Esophagus muscularis mucosa (tissue), 3 donors: Measurements from ENCODE around the gene MAP3K20.

Experiments
- EP300 ChIP-seq: sonication (generic); formaldehyde crosslinking; IDR thresholded peaks from one replicate; pipeline ENCODE4 v1.6.1; 2017; ENCODE audit warnings: antibody characterized with exemption
- POLR2AphosphoS5 ChIP-seq, 2 donors: sonication (generic); formaldehyde crosslinking; IDR thresholded peaks; one replicate each; pipeline ENCODE4 v1.6.1; 2017; ENCODE audit warnings: antibody characterized with exemption in 2 of 2

GRCh38 chr2:173101687-173102086, 26.0 kb downstream of the MAP3K20 start:
- no peak for TF ChIP-seq POLR2AphosphoS5 (IDR thresholded peaks at IDR 0.05)
- no peak for TF ChIP-seq EP300
